ENCODE measurements around the gene NUDCD3.
"Not testable (repeated sequence)": the region's sequence is repeated elsewhere in the genome, so short reads cannot be mapped to it uniquely, and the experiment has no call there.

NUDCD3 gene

GRCh38 chr7:44445986-44446671 lies 44.3 kb downstream of the NUDCD3 start:
- DNase-seq: no peak

- no peak for DNase-seq
Observed at GRCh38 chr7:44441079-44441478, 49.4 kb downstream of the NUDCD3 start.

- DNase-seq: no peak
Observed at GRCh38 chr7:44440577-44441078, 49.8 kb downstream of the NUDCD3 start.

DNA sequence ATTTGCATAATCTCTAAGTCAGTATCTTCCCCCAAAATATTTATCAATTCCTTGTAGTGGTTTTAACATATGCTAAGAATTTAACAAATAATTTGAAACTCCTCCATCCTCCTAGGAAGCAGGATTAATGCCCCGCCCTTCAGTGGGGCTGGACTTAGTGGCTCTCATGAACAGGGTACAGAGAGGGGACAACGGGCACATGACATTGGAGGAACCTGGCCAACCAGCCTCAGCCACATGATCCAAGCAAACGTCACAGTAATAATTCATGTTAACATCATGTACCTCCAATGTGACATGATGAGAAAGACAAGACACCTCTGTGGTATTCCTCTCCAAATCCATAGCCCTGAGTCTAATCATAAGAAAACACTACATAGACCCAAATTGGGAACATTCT lies 50.5 kb downstream of the NUDCD3 start:
- DNase-seq: no peak

GRCh38 chr7:44438816-44439215 lies 51.6 kb downstream of the NUDCD3 start:
- DNase-seq: no peak

GRCh38 chr7:44434201-44434600 lies 56.3 kb downstream of the NUDCD3 start:
- DNase-seq: no peak

DNA sequence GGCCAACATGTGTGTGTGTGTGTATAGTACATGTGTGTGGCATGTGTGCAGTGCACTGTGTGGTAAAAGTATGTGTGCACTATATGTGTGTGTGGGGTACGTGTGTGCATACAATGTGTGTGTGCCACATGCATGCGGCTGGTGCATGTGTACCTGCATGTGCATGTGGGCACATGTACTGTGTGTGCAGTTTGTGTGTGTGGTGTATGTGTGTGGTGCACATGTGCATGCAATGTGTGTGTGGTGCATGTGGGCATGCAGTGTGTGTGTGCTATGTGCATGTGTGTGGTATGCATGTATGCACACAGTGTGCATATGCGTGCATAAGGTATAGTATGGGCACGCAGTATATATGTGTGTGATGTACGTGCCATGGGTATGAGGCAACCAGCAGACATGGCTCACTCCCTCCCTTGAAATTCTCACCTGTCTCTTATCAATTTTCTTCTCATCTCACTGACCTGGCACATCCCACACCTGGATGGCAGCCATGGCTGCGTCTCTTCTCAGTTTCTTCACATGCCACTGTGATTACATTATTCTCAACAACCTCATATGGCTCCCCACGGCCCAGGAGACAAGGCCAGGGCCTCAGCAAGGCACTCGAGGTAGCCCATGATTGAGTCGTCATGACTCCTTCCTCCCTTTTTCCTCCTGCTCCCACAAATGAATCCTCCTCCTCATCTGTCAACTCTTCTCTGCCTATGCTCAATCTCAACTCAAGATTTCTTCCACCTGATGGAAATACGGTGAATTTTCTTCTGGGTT lies 57.0 kb downstream of the NUDCD3 start:
- DNase-seq: no peak

GRCh38 chr7:44432381-44432977 lies 58.0 kb downstream of the NUDCD3 start:
- no peak for DNase-seq

GRCh38 chr7:44431091-44431608 lies 59.3 kb downstream of the NUDCD3 start:
- peak in 1 of 2 donors; percentile 8 for DNase-seq

- no peak for DNase-seq
Observed at GRCh38 chr7:44430054-44430453, 60.4 kb downstream of the NUDCD3 start.

DNA sequence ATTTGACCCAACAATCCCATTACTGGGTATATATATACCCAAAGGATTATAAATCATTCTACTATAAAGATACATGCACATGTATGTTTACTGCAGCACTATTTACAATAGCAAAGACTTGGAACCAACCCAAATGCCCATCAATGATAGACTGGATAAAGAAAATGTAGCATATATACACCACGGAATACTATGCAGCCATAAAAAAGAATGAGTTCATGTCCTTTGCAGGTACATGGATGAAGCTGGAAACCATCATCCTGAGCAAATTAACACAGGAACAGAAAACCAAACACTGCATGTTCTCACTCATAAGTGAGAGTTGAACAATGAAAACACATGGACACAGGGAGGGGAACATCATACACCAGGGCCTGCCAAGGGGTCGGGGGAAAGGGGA lies 65.7 kb downstream of the NUDCD3 start:
- not testable (repeated sequence) for DNase-seq

- DNase-seq: no peak
Observed at GRCh38 chr7:44416941-44417340, 73.5 kb downstream of the NUDCD3 start.

DNA sequence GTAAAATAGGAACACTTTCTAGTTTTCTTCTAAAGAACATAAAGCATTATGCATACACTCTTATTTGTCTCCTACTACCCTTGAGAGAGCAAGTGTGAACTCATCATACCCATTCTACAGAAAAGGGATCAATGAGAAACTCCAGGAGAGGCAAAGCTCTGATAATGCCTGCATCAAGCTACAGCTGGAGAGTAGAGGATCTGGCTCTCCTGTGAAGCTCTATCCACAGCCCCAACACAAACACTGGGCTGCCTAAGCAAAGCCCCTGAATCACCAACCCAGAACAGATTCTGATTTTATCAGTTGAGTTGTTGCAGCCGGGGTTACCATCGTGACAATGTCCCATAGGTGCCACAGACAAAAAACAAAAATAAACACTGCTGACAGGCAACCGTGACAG lies 74.9 kb downstream of the NUDCD3 start:
- DNase-seq: no peak

DNA sequence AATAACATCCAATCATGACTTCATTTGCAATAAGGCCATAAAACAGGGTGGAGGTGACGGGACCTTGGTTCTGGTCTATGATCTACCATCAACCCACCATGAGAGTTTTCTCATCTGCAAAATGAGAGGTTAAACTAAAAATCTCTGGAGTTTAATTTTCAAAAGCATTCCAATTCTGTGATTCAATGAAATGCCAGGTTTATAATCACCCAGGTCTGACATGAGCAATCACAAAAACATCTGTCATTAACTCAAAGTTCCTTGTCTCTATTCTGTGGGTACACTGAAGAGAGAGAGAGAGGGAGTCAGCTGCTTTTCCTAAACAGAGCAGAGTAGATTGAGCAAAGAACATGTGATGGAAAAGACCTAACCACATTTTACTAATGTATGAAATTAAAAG lies 75.4 kb downstream of the NUDCD3 start:
- DNase-seq: no peak

- DNase-seq: no peak
Observed at GRCh38 chr7:44411306-44411705, 79.2 kb downstream of the NUDCD3 start.

- DNase-seq: no peak
Observed at GRCh38 chr7:44408596-44408995, 81.9 kb downstream of the NUDCD3 start.

GRCh38 chr7:44403775-44404174 lies 86.7 kb downstream of the NUDCD3 start:
- no peak for DNase-seq

GRCh38 chr7:44403176-44403759 lies 87.2 kb downstream of the NUDCD3 start:
- no peak for DNase-seq

GRCh38 chr7:44402401-44403060 lies 87.9 kb downstream of the NUDCD3 start:
- no peak for DNase-seq

GRCh38 chr7:44401692-44402091 lies 88.8 kb downstream of the NUDCD3 start:
- DNase-seq: no peak

DNA sequence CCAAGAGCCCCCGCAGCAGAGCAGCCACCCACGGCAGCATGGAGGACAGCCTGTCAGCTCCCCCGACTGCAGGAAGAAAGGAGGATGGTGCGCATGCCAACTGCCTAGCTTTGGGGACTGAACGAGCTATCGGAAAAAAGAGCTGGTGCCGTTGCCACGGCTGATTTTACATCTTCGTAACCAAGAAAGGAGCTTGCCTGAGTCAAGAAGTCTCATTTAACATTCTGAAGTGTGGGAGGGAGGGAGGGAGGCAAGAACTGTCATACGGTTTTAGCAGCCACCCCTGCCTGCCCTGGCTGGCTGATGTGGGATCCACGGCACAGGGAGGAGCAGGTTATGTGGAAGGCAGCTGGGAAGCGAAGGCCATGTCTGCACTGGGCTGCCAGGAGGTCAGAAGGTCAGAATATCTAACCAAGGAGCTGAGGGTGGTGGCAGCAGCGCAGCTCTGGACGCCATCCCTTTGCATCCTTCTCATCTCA lies 90.4 kb downstream of the NUDCD3 start:
- no peak for DNase-seq

- DNase-seq: no peak
Observed at GRCh38 chr7:44398953-44399574, 91.4 kb downstream of the NUDCD3 start.
